Lung (tissue), 12 donors: ENCODE data around the gene ARHGAP1. TPM values are rescaled to one million over a fixed set of nuclear protein-coding genes. Genes with fewer than 3 reads are reported as not detected.
A peak's percentile ranks its signal among the peaks of the same experiment; 100 is the strongest.

Source experiments
- ATAC-seq: fragments of 200-7000 bp; cut with Tn5 transposase; one replicate; pipeline ENCODE4 v1.9.1; 2020; ENCODE audit warnings: moderate number of reproducible peaks; ENCODE audit not compliant: insufficient read depth, low FRiP score
- DNase-seq, 3 donors: peaks; one replicate each; pipeline ENCODE4 v3.0.0-alpha.2; 2013 to 2017
- H3K27ac ChIP-seq, 2 donors: one replicate each; pipeline ENCODE4 v1.5.1; 2013; ENCODE audit warnings: mild to moderate bottlenecking in 2 of 2, moderate library complexity in 2 of 2, control low read depth in 1 of 2, inconsistent platforms in 1 of 2, low read depth in 1 of 2, low read length in 1 of 2
- H3K27me3 ChIP-seq, 3 donors: one replicate each; pipeline ENCODE4 v1.5.1; 2013; ENCODE audit warnings: low read length in 2 of 3; ENCODE audit not compliant: control insufficient read depth in 3 of 3, insufficient read depth in 3 of 3
- H3K36me3 ChIP-seq, 4 donors: one replicate each; pipeline ENCODE4 v1.5.1; 2013; ENCODE audit warnings: low read length in 4 of 4, mild to moderate bottlenecking in 1 of 4, moderate library complexity in 1 of 4; ENCODE audit not compliant: control insufficient read depth in 4 of 4, insufficient read depth in 4 of 4
- H3K4me1 ChIP-seq, 5 donors: one replicate each; pipeline ENCODE4 v1.5.1; 2013; ENCODE audit warnings: low read length in 5 of 5, mild to moderate bottlenecking in 2 of 5, moderate library complexity in 1 of 5; ENCODE audit not compliant: control insufficient read depth in 5 of 5, insufficient read depth in 5 of 5
- H3K4me3 ChIP-seq: one replicate; pipeline ENCODE4 v1.5.1; 2013; ENCODE audit warnings: mild to moderate bottlenecking, control low read depth, moderate library complexity
- H3K9ac ChIP-seq, 2 donors: one replicate each; pipeline ENCODE4 v1.5.1; 2013; ENCODE audit warnings: low read length in 2 of 2, control low read depth in 1 of 2; ENCODE audit not compliant: insufficient read depth in 1 of 2
- H3K9me3 ChIP-seq, 4 donors: one replicate each; pipeline ENCODE4 v1.5.1; 2013; ENCODE audit warnings: low read length in 3 of 4, mild to moderate bottlenecking in 1 of 4, moderate library complexity in 1 of 4; ENCODE audit not compliant: control insufficient read depth in 4 of 4, insufficient read depth in 3 of 4
- WGBS, 2 donors: extraction: QIAGEN DNeasy Blood & Tissue Kit; methylation state at CpG; one replicate each; pipeline ENCODE4 v1.1.7; 2013; 5-methylcytosine and 5-hydroxymethylcytosine counted together
- polyA plus RNA-seq, 2 donors: library from polyadenylated mRNA; stranded (reverse); fragments of 200-250 nt; gene quantifications; one replicate each; pipeline ENCODE4 v1.2.1, GENCODE V29; 2013
- total RNA-seq, 2 donors: library from RNA; depleted of rRNA in 1 of 2; stranded (reverse); fragments of >200 nt in 1 of 2; gene quantifications; one replicate each; pipeline ENCODE4 v1.2.1, GENCODE V29; 2014 to 2021
- TF ChIP-seq, protein P1 (sequence below): IDR thresholded peaks from 2 replicates; pipeline ENCODE4 v1.5.1; 2012; ENCODE audit warnings: mild to moderate bottlenecking; ENCODE audit errors: control extremely low read depth, extremely low read depth
- donor health status: control.
- donor health status: control.
- donor health status: Bipolar disorder and iron deficiency.
- donor health status: healthy.
- donor health status: DM: yes; HTN: yes; CAD: no.

Gene ARHGAP1
- total and polyA plus RNA-seq, 4 donors, result 23.3 to 87.9 (median 36.6) TPM

DNA sequence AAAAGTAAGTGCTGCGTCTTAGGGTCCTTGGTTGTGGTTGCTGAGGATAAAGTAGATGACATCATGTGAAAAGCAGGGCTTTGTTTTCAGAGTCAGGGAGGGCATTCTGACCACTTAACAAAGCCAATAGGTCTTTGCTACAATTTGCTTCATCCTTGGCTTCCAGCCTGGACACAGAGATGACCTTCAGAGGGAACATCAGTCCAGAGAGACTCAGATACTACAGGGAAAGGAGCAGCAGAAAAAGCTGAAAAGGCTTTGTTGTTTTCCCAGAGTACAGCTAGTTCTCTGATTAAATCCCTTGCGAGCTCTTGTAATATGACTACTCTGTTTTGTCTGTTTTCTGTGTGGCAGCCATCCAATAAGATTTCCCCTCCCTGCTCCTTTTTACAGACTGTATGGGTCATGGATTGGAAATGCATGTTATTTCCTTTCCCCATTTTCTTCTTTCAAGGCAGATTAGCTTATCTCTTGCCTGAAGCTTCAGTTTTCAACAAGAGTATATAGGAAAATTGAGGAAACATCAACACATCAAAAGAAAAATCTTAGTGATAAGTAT is 51.2 kb downstream of the ARHGAP1 start:
- peaks cover 36 to 45% (median 41%) of the 10 kb centered on the region in 4 donors for H3K36me3 ChIP-seq
- no peaks in the 10 kb centered on the region for H3K27me3 ChIP-seq
- no peaks in the 10 kb centered on the region for H3K9me3 ChIP-seq
- WGBS, 2 donors, result 73 to 78% methylated on average over 2 of the region's 2 CpGs
- peak; percentile 24 to 76 (median 61) for DNase-seq
- peaks cover 0 to 8% (median 0%) of the 10 kb centered on the region in 5 donors for H3K4me1 ChIP-seq
- TF ChIP-seq, protein P1, sequence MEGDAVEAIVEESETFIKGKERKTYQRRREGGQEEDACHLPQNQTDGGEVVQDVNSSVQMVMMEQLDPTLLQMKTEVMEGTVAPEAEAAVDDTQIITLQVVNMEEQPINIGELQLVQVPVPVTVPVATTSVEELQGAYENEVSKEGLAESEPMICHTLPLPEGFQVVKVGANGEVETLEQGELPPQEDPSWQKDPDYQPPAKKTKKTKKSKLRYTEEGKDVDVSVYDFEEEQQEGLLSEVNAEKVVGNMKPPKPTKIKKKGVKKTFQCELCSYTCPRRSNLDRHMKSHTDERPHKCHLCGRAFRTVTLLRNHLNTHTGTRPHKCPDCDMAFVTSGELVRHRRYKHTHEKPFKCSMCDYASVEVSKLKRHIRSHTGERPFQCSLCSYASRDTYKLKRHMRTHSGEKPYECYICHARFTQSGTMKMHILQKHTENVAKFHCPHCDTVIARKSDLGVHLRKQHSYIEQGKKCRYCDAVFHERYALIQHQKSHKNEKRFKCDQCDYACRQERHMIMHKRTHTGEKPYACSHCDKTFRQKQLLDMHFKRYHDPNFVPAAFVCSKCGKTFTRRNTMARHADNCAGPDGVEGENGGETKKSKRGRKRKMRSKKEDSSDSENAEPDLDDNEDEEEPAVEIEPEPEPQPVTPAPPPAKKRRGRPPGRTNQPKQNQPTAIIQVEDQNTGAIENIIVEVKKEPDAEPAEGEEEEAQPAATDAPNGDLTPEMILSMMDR, result no peak
- H3K27ac ChIP-seq, result peak overlapping the region in 1 of 2 donors; percentile 72
- H3K4me3 ChIP-seq, result no peak overlapping the region
- ATAC-seq, result no peak
- H3K9ac ChIP-seq, result peak overlapping the region in 1 of 2 donors; percentile 54

DNA sequence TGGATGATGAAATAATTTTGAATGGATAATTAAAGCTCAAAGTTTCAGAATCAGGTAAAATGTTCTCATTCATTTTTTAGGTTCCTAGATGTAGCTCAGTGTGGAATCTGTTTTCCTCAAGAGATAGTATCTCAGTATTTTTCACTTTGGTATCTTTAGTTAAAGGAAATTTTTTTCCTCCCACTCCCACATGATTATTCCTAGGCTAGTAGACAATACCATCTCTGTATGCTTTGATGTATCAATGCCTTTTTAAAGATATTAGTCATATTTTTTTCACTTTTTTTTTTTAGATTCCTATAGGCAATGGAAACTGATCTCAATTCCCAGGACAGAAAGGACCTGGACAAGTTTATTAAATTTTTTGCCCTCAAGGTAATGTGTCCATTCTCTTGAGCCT is 56.4 kb downstream of the ARHGAP1 start:
- ATAC-seq (no peak), DNase-seq (no peak)
- H3K9me3 ChIP-seq, result no peaks in the 10 kb centered on the region
- no peak overlapping the region for H3K9ac ChIP-seq
- peaks cover 18 to 22% (median 20%) of the 10 kb centered on the region in 4 donors for H3K36me3 ChIP-seq
- TF ChIP-seq, protein P1, result no peak
- H3K27ac ChIP-seq, result no peak overlapping the region
- peaks cover 0 to under 1% (median 0%) of the 10 kb centered on the region in 5 donors for H3K4me1 ChIP-seq
- H3K4me3 ChIP-seq, result no peak overlapping the region
- no peaks in the 10 kb centered on the region for H3K27me3 ChIP-seq

DNA sequence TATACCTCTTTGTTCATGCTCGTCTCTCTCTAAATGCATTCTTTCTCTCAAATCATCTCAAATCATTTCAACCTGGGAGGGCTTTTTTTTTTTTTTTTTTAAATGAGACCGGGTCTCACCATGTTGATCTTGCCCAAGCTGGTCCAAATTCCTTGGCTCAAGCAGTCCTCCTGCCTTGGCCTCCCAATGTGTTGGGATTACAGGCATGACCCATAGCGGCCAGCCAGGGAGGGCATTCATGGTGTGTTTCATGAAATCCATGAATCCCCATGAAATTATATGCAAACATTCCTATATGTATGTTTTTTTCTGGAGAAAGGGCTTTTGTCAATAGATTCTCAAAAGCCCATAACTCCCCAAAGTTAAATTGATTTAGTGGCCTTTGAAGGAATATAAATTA is 56.9 kb downstream of the ARHGAP1 start:
- DNase-seq, result no peak
- no peaks in the 10 kb centered on the region for H3K27me3 ChIP-seq
- TF ChIP-seq, protein P1, result no peak
- H3K4me3 ChIP-seq, result no peak overlapping the region
- H3K9me3 ChIP-seq, result no peaks in the 10 kb centered on the region
- peaks cover 0 to 1% (median 0%) of the 10 kb centered on the region in 5 donors for H3K4me1 ChIP-seq
- peaks cover 18 to 22% (median 20%) of the 10 kb centered on the region in 4 donors for H3K36me3 ChIP-seq
- no peak overlapping the region for H3K27ac ChIP-seq
- ATAC-seq, result no peak
- WGBS, 2 donors, result 83 to 99% methylated on average over 3 of the region's 3 CpGs
- no peak overlapping the region for H3K9ac ChIP-seq
